ENCODE results near the gene KCNK5.

GRCh38 chr6:39188571-39188970, 40.7 kb downstream of the KCNK5 start:
- TF ChIP-seq POLR2AphosphoS5 (IDR thresholded peaks at IDR 0.05; ENCODE audit: insufficient read depth, low read depth, low read length) (no peak), POLR2A (IDR thresholded peaks at IDR 0.05; ENCODE audit: low read depth, low read length) (no peak), MAX (IDR thresholded peaks at IDR 0.05; ENCODE audit: insufficient read depth, insufficient read length) (no peak)
- TF ChIP-seq, protein P1, sequence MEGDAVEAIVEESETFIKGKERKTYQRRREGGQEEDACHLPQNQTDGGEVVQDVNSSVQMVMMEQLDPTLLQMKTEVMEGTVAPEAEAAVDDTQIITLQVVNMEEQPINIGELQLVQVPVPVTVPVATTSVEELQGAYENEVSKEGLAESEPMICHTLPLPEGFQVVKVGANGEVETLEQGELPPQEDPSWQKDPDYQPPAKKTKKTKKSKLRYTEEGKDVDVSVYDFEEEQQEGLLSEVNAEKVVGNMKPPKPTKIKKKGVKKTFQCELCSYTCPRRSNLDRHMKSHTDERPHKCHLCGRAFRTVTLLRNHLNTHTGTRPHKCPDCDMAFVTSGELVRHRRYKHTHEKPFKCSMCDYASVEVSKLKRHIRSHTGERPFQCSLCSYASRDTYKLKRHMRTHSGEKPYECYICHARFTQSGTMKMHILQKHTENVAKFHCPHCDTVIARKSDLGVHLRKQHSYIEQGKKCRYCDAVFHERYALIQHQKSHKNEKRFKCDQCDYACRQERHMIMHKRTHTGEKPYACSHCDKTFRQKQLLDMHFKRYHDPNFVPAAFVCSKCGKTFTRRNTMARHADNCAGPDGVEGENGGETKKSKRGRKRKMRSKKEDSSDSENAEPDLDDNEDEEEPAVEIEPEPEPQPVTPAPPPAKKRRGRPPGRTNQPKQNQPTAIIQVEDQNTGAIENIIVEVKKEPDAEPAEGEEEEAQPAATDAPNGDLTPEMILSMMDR (IDR thresholded peaks at IDR 0.05; ENCODE audit: extremely low read depth in 1 of 2, insufficient read depth in 1 of 2, low read depth in 1 of 2, low read length in 2 of 2), result no peak
